HG03460 (cell line): ENCODE data around the gene ACOT2.

Experiments
- ATAC-seq: cut with Tn5 transposase; IDR thresholded peaks from one replicate; pipeline ENCODE4 v1.9.1; 2021; ENCODE audit not compliant: unreplicated experiment

The ACOT2 gene

GRCh38 chr14:73613419-73613963 is 44.5 kb downstream of the ACOT2 start:
- ATAC-seq = no peak

DNA sequence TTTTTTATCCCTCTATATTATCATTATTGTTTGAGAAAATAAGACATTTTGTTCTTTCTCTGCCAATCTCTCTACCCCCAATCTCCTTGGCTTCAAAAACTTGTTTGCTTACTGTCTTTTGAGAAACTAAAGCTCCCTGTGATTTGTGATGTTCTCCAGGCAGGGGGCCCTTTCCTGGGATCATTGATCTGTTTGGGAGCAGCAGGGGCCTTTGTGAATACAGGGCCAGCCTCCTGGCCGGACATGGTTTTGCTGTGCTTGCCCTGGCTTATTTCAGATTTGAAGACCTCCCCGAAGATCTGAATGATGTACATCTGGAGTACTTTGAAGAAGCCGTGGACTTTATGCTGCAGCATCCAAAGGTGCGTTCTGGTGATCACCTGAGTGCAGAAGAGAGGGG is 47.8 kb downstream of the ACOT2 start:
- ATAC-seq = no peak

DNA sequence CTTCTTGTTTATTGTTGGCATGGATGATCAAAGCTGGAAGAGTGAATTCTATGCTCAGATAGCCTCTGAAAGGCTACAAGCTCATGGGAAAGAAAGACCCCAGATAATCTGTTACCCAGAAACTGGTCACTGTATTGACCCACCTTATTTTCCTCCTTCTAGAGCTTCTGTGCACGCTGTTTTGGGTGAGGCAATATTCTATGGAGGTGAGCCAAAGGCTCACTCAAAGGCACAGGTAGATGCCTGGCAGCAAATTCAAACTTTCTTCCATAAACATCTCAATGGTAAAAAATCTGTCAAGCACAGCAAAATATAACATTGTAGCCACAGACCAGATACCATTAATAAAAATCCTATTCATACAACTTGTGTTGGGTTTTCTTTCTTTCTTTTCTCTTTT is 50.5 kb downstream of the ACOT2 start:
- ATAC-seq = no peak

DNA sequence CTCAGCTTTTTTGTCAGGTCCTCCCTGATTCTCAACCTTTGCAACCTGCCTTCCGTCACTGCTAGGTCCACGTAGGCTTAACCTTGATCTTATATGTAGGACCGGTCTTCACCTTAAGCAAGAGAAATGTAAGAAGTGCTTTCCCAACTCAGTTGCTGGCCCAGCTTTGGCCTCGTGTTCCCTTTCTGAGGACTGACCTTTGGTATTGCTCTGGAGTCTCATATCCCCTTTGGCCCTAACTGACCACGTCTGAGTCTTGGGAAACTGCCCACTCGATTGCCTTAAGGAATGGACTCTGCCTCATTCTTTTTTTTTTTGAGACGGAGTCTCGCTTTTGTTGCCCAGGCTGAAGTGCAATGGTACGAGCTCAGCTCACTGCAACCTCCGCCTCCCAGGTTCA is 51.3 kb downstream of the ACOT2 start:
- ATAC-seq = no peak

- ATAC-seq = no peak
These were observed 54.6 kb downstream of the ACOT2 start for GRCh38 chr14:73623504-73624054.
